Measurements from ENCODE around the gene ACP4.
"Not testable (repeated sequence)": the region's sequence is repeated elsewhere in the genome, so short reads cannot be mapped to it uniquely, and the experiment has no call there.

The ACP4 gene

DNA sequence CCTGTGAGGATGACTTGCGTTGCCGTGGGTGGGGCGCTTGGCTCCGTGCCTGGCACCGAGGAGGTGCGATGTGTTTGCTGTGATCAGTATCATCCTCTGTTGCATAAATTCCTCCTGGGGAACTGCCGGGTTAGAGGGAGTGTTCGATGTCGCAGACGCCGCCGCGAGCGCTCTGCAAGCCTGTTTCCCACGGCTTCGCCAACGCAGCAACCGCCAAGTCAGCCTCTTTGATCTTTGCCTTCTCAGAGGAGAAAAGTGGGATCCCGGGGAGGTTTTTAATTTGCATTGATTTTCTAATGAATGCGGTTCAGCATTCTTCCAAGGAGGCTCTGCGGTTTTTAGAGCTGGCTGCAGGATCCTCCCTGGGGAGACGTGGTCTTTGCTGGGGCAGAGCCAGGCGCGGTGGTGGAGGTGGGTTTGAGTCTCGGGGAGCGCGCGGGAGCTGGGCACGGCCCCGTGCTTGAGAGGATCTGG is 12.3 kb upstream of the ACP4 start:
- no peak for DNase-seq

DNA sequence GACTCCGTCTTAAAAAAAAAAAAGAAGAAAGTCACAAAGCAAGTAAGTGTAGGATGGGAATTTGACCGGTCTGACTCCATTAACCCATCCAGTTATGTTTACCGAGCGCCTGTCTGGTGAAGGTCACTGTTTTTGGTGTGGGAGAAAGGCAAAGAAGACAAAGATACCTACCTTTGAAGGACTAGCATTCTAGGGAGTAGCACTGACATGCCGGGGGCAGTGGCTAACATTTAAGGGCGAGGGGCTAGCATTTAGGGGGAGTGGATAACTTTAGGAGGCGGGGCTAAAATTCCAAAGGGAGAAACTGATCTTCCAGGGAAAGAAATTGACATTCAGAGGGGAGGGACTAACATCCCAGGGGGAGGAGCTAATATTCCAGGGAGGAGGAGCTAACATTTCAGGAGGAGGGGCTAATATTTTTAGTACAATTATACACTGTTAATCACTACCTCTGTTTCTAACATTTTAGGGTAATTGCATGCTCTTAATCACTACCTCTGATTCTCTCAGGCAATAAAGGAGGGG is 11.2 kb upstream of the ACP4 start:
- DNase-seq, result no peak

DNA sequence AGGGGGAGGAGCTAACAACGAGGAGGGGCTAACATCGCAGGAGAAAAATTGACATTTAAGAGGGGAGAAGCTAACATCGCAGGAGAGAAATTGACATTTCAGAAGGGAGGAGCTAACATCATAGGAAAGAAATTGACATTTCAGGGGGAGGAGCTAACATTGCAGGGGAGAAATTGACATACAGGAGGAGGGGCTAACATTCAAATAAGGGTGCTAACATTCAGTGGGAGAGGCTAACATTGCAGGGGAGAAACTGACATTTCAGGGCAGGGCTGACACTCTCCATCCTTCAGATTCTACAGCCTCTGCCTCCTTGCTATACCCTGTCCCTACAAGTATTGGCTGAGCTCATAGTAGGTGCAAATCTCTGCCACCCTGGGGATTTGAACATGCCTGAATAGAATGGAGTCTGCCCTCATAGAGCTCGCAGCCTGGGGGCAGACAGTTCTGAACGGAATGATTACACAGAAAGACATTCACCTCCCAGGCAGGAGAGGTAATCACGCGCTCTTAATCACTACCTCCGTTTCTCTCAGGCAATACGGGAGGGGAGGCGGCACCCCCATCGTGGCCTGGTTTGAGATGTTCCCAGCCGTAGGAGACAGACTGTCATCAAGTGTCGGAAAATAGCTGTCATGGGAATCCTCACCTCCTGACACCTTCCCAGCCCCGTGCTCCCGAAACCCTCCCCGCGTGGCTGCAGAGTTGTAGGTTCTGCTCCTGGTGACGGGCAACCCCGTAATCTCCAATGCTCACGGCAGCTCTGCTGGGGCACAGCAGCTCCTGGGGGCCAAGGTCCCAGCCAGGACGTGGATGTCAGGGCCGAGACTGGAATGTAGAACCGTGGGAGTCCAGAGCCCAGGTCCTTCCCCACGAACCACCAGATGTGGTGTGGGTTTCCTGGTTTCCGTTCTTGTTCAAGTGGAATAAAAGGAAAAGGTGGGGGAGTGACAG is 10.4 kb upstream of the ACP4 start:
- DNase-seq, result no peak

GRCh38 chr19:50780753-50781435 is 9.3 kb upstream of the ACP4 start:
- DNase-seq, result no peak

- DNase-seq, result not testable (repeated sequence)
Observed at GRCh38 chr19:50783848-50784152, 6.4 kb upstream of the ACP4 start.

DNA sequence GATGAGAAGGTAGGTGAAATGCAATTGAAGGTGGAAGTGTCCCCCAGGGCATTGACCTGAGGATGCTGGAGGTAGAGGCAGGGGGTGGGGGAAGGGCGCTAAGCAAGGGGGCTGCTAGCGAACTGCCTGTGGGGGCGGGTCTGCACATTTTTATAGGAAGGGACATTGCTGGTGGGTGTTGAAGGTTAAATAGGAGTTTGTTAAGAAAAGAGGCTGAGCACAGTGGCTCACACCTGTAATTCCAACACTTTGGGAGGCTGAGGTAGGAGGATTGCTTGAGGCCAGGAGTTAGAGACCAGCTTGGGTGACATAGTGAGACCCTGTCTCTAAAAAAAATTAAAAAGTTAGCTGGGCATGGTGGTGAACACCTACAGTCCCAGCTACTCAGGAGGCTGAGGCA is 5.5 kb upstream of the ACP4 start:
- DNase-seq, result no peak

GRCh38 chr19:50785329-50785728 is 4.9 kb upstream of the ACP4 start:
- DNase-seq, result no peak

- no peak for DNase-seq
Observed at GRCh38 chr19:50790922-50791467, 780 bp downstream of the ACP4 start.

DNA sequence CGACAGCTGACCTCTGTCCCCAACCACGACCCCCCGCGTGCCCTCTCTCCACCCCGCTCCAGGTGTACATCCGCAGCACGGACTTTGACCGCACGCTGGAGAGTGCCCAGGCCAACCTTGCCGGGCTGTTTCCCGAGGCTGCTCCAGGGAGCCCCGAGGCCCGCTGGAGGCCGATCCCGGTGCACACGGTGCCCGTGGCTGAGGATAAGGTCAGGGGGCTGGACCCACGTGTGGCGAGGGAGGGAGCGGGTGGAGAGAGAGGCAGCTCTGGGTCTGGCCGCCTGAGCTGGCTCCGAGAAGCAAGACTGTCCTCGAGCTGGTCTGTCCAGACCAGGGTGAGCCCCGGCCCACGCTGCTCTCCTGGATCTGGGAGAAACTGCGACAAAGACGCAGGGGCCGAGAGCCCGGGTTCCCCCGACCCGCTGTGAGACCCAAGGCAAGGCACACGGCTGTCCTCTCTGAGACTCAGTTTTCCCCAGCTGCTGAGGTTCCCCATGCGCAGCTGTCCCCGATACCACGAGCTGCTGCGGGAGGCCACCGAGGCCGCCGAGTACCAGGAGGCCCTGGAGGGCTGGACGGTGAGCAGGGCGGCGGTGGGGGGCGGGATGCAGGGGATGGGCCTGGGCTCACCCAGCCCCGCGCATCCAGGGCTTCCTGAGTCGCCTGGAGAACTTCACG is 1.5 kb downstream of the ACP4 start:
- DNase-seq, result no peak

GRCh38 chr19:50792272-50793250 is 2.3 kb downstream of the ACP4 start:
- DNase-seq, result no peak

DNA sequence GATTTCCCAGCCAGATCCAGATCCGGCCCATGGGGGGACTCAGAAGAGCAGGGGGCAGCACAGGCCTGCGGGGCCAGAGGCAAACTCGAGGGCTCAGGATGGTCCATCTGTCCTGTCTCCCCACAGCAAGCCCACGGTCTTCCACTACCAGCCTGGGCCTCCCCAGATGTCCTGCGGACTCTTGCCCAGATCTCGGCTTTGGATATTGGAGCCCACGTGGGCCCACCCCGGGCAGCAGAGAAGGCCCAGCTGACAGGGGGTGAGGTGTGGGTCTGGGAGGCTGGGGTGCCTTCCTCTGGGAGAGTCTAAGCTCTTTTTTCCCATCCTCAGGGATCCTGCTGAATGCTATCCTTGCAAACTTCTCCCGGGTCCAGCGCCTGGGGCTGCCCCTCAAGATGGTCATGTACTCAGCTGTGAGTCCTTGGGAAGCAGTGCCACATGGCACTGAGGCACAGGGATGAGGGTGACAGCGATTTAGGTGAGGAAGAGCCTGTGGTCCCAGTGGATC is 3.4 kb downstream of the ACP4 start:
- no peak for DNase-seq

- DNase-seq, result no peak
Observed at GRCh38 chr19:50794074-50794875, 4.1 kb downstream of the ACP4 start.

GRCh38 chr19:50794876-50795663 is 4.9 kb downstream of the ACP4 start:
- DNase-seq, result no peak

DNA sequence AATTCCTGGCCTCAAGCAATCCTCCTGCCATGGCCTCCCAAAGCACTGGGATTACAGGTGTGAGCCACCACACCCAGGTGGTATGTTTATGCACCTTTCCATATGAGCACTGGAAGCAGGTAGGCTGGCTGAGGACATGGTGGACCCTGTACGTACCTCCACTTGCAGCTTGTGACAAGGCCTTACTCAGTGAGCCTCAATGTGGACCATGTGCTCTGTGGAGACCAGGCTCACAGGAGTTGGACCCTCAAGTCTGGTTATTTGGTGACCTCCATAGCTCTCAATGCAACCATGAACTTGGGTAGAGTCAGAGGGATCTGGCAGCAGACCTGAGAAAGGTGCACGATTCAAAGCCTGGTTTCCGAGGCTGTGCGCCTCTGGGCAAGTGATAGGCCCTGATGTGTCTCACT is 5.5 kb downstream of the ACP4 start:
- no peak for DNase-seq

DNA sequence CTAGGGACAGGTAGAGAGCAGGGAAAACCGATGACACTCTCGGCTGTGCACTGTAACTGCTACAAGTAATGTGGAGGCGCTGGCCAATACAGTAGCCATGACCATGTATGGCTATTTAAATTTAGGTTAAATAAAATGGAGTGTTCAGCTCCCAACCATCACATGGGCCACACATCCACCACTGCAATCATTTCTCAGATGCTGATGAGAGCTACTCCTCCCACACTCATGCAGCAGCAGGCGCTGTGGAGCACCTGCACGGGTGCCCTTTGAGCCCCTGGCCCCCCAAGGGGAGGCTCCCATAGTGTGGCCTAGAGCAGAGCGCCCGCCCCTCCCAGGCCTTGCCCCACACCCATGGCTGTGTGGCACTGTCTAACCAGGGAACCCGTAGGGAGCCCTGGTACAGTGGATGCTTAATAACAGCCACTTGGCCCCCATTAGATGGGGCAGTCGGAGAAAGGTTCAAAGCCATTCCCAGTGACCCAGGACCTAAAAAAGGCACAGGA is 6.0 kb downstream of the ACP4 start:
- no peak for DNase-seq

DNA sequence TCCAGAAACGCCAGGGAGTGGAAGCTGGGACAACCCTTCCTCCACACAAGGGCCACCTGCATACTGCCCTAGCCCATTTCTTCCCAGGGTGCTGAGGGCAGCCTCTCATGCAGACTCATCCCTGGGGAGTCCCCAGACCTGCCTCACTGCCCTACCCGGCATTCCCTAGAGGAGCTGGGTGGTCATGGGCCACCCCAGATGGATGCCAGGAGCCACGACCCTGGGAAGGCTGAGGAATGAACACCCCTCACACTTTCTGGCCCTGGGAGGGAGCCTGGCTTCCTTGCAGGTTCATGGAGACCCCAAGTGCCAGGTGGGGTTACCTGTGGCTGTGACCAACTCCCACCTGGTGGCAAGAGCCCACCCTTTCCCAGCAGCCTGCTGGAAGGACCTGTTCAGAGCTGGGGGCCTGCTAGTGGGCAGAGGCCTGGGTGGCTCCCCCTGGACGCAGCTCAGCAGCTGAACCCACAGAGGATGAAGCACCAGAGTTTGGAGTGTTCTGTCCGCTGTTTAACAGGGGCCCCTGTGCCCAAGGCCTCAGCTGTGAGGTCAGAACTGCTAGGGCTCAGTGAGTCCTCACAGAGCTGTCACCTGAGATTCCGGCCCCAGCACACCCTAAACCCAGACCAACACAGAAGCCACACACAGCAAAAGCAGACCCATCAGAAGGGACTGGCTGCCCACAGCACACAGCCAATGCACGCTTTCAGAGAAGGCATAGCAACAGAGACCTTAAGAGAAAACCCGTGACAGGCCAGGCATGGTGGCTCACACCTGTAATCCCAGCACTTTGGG is 6.6 kb downstream of the ACP4 start:
- no peak for DNase-seq

DNA sequence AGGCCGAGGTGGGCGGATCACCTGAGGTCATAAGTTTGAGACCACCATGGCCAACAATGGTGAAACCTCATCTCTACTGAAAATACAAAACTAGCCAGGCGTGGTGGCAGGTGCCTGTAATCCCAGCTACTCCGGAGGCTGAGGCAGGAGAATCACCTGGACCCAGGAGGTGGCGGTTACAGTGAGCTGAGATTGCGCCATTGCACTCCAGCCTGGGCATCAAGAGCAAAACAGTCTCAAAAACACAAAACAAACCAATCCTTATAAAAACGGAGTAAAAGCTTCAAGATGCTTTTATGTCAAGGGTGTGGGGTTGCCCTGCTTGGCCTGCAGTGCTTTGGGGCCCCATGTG is 7.2 kb downstream of the ACP4 start:
- no peak for DNase-seq

DNA sequence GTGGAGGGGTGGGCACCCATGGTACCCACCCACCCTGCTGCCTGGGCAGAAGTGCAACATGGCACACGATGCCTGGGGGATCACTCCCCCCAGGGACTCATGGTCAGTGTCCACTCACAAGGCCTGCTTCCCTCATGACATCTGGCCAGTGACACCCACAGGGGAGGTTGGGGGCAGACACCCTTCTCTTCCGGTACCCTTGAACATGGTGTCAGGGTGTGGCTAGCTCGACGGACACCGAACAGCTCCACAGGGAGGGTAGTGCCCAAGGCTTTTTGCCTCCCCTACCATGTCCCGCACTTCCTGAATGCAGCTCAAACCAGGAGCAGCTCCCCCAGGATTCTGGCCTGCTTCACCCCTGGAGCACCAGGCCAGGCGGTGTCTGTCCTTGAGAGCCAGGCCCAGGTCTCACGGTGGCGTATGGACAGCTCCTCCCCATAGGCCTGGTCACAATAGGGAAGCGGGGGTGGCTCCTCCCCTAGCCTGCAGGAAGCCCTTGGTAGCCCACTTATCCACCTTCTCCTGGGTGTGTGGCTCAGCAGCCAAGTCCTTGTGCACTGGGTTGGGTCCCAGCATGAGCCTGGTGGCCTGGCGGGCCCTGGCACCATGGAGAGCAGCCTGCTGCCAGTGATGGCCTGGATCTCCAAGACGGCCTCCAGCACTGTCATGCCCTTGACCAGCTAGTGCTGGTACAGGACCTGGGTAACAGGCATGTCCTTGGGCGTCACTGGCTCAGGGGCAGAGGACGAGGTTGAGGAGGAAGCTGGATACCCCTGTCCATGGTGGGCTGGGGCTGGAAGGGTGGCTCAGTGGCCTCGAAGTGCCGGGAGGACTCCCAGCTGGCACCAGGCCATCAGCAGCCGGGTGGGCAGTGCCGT is 7.8 kb downstream of the ACP4 start:
- no peak for DNase-seq
